Measurements from ENCODE around the gene TFF2.

DNA sequence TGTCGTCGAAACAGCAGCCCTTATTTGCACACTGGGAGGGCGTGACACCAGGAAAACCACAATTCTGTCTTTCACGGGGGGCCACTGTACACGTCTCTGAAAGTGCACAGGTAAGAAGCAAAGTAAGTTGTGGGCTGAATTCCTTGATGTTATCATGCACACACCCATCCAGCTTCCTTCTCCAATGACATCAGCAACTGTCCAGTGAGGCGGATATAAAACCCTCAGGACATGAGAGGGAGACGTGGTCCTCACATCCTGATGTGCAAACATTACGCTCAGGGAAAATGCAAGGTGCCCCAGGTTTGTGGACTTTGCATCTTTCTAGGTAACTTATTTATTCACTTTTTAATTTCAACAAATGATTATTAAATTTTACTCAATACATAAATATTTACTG lies 12.5 kb upstream of the TFF2 start:
- TF ChIP-seq EZH2 (IDR thresholded peaks at IDR 0.05; ENCODE audit: low read length) (no peak), CTCF (optimal IDR thresholded peaks at IDR 0.05 in 1 of 3, IDR thresholded peaks at IDR 0.05 in 1 of 3, conservative IDR thresholded peaks at IDR 0.05 in 1 of 3; ENCODE audit: extremely low read depth in 1 of 3, insufficient read depth in 2 of 3, low read length in 3 of 3) (no peak)

Measured in keratinocyte (primary cell).